ENCODE results near the gene CABP4. TPM values are rescaled to one million over a fixed set of nuclear protein-coding genes. Genes with fewer than 3 reads are reported as not detected.

Gene CABP4
- total and polyA plus RNA-seq, 2 experiments from 2014 or later: not detected

GRCh38 chr11:67498544-67498972, 43.4 kb downstream of the CABP4 start:
- no peaks in the 10 kb centered on the region for H3K4me1 ChIP-seq (ENCODE audit: low read depth)
- peaks cover 8% of the 10 kb centered on the region for H3K27me3 ChIP-seq
- H3K4me3 ChIP-seq: no peak overlapping the region
- H3K9me3 ChIP-seq (ENCODE audit: low read depth): no peaks in the 10 kb centered on the region
- no peak overlapping the region for H3K27ac ChIP-seq
- H3K36me3 ChIP-seq: peaks cover under 1% of the 10 kb centered on the region
- DNase-seq (ENCODE audit: low read depth in 1 of 2, low spot score in 1 of 2): no peak
- no peak for TF ChIP-seq CTCF (IDR thresholded peaks at IDR 0.05; ENCODE audit: low read depth, low read length)

GRCh38 chr11:67499808-67500483, 44.8 kb downstream of the CABP4 start:
- Histone ChIP-seq H3K4me1 (ENCODE audit: low read depth) (no peaks in the 10 kb centered on the region), H3K27ac (no peak overlapping the region), H3K9me3 (ENCODE audit: low read depth) (no peaks in the 10 kb centered on the region), H3K4me3 (no peak overlapping the region), H3K36me3 (no peaks in the 10 kb centered on the region), H3K27me3 (peaks cover 9% of the 10 kb centered on the region)
- DNase-seq (ENCODE audit: low read depth in 1 of 2, low spot score in 1 of 2): no peak
- no peak for TF ChIP-seq CTCF (IDR thresholded peaks at IDR 0.05; ENCODE audit: low read depth, low read length)

- Histone ChIP-seq H3K4me1 (ENCODE audit: low read depth) (no peaks in the 10 kb centered on the region), H3K27ac (no peak overlapping the region), H3K36me3 (no peaks in the 10 kb centered on the region), H3K9me3 (ENCODE audit: low read depth) (no peaks in the 10 kb centered on the region), H3K4me3 (no peak overlapping the region), H3K27me3 (peaks cover 9% of the 10 kb centered on the region)
- TF ChIP-seq CTCF (IDR thresholded peaks at IDR 0.05; ENCODE audit: low read depth, low read length): no peak
- DNase-seq (ENCODE audit: low read depth in 1 of 2, low spot score in 1 of 2): no peak
These were observed 45.3 kb downstream of the CABP4 start for GRCh38 chr11:67500484-67500821.

GRCh38 chr11:67500831-67501715, 45.9 kb downstream of the CABP4 start:
- no peak for TF ChIP-seq CTCF (IDR thresholded peaks at IDR 0.05; ENCODE audit: low read depth, low read length)
- Histone ChIP-seq H3K4me1 (ENCODE audit: low read depth) (no peaks in the 10 kb centered on the region), H3K27me3 (peaks cover 9% of the 10 kb centered on the region), H3K27ac (no peak overlapping the region), H3K9me3 (ENCODE audit: low read depth) (no peaks in the 10 kb centered on the region), H3K36me3 (no peaks in the 10 kb centered on the region), H3K4me3 (no peak overlapping the region)
- no peak for DNase-seq (ENCODE audit: low read depth in 1 of 2, low spot score in 1 of 2)

GRCh38 chr11:67501854-67502253, 46.7 kb downstream of the CABP4 start:
- Histone ChIP-seq H3K4me3 (no peak overlapping the region), H3K36me3 (no peaks in the 10 kb centered on the region), H3K27me3 (peaks cover 9% of the 10 kb centered on the region), H3K27ac (no peak overlapping the region), H3K4me1 (ENCODE audit: low read depth) (no peaks in the 10 kb centered on the region), H3K9me3 (ENCODE audit: low read depth) (no peaks in the 10 kb centered on the region)
- DNase-seq (ENCODE audit: low read depth in 1 of 2, low spot score in 1 of 2): no peak
- no peak for TF ChIP-seq CTCF (IDR thresholded peaks at IDR 0.05; ENCODE audit: low read depth, low read length)

Measured in cardiac muscle cell (in vitro differentiated cells and primary cell).